Activated CD8-positive, alpha-beta memory T cell treated with anti-CD3 and anti-CD28 coated beads for 4 hours (primary cell): Measurements from ENCODE around the gene PAX6.
"Not testable (repeated sequence)": the region's sequence is repeated elsewhere in the genome, so short reads cannot be mapped to it uniquely, and the experiment has no call there.

Experiments
- DNase-seq, 2 donors: peaks; one replicate each; pipeline ENCODE4 v3.0.0-alpha.2; 2020; ENCODE audit warnings: low read depth in 2 of 2

The PAX6 gene

DNA sequence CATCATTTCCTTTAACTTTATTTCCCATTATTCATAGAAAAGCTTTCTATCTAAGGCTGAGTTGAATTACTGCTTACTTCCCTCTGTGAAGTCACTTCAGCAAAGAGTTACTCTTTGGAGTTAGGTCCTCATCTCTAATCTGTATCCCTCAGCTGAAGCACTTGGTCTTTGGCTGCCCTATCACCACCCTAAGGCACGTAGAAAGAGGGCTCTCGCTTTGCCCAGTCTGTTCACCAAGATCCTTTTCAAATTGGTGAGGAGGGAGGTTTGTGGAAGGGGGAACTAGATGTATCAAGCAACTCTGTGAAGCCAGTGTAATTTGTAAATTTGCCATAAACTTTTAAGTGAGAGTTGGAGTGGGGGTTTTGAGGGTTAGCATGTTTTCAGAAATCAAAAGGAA is 43.4 kb downstream of the PAX6 start:
- DNase-seq: no peak

GRCh38 chr11:31767066-31767465 is 44.1 kb downstream of the PAX6 start:
- DNase-seq: no peak

GRCh38 chr11:31764766-31765165 is 46.4 kb downstream of the PAX6 start:
- no peak for DNase-seq

DNA sequence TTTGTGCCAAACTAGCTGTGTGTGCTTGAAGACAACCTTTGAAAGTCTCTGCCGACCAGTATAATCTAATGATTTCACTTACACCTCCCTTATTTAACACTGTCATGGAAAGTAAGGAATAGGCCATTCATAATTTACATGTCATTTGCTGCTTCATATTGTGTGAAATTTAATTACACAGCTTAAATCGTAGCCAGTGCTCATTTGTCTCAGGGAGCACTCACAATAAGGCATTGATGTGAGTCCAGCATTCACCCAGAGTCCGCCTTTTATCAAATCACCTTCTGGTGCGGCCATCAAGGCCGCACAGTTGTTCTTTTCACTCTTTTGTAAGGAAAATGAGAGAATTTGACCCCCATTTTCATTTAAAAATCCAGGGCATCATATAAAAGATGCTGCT is 46.9 kb downstream of the PAX6 start:
- no peak for DNase-seq

DNA sequence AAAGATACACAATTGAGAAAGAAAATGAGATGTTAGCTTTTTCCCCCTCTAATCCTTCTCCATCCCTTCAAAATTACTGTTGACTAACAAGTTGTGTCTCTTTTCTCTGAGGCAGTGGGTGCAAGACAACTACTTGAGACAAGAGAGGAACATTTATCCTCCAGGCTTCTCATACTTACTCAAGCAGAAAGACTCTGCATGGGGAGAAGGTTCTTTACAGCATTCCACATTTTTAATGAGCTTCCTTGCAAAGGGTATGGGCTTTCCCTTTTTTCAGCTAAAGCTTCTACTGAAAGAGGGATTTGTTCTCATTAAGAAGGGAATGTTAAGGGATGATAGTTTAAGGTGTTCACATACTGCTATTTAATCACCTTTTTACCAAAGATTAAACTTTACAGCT is 47.8 kb downstream of the PAX6 start:
- DNase-seq: no peak

- DNase-seq: no peak
Observed at GRCh38 chr11:31761636-31762035, 49.5 kb downstream of the PAX6 start.

DNA sequence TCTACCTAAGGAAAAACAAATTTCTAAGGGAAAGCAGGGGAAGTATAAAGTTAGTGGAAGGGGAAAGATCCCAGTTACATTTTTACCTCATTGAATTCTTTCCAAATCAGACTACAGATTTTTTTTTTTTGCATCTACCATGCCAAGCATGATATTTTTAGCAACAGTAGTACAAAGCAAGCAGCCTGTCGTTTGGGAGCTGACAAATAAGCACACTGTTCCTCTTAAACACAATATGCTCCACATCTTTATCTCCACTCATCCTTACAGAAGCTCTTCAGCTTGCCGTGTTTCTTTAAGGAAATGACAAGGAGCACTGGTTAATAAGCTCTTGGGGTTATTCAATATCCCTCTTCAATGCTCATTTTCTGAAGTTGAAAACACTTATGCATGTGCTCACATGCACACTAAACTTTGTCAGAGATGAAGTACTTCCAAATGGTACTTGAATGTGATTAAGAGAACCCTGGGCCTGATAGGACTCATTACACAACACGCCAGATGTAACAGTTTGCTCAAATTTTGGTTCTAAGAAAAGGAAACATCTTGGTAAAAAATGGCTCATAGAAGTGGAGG is 53.8 kb downstream of the PAX6 start:
- DNase-seq: no peak

- no peak for DNase-seq
Observed at GRCh38 chr11:31747581-31747980, 63.5 kb downstream of the PAX6 start.

GRCh38 chr11:31740731-31741368 is 70.3 kb downstream of the PAX6 start:
- not testable (repeated sequence) for DNase-seq

- DNase-seq: no peak
Observed at GRCh38 chr11:31740131-31740530, 71.0 kb downstream of the PAX6 start.
